ENCODE measurements around the gene NPAS3.

DNA sequence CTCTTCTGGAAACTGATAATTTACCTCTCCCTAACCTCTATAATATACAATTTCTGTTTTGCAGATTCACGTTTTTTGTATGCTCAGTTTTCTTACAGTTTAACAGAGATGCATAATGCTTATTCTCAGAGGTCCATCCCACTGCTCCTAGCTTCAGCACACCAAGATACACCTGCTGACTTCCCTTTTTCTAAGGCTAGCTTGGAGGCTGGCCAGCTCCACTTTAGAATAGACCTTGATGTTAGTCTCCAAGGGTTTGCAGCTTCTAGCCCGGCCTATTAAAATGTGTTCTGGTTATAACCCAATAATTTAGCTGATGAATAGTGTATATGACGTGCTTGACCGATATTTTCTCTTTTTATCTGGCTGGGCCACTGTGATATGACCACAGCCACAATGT is 751.0 kb downstream of the NPAS3 start:
- TF ChIP-seq POLR2A (IDR thresholded peaks at IDR 0.05; ENCODE audit: low read depth, low read length), result no peak
- TF ChIP-seq POLR2AphosphoS5 (IDR thresholded peaks at IDR 0.05; ENCODE audit: low read depth, low read length), result no peak
- TF ChIP-seq TAF1 (IDR thresholded peaks at IDR 0.05; ENCODE audit: low read depth, low read length), result no peak
